Karpas-422 (cell line): ENCODE measurements around the gene JMJD8. TPM values are rescaled to one million over a fixed set of nuclear protein-coding genes. Genes with fewer than 3 reads are reported as not detected.

Experiments
- DNase-seq: peaks from one replicate; pipeline ENCODE4 v3.0.0-alpha.2; 2015
- H2AFZ ChIP-seq: fragments of 200-600 bp; sonication (generic); 2 replicates; pipeline ENCODE4 v1.6.1; 2014; ENCODE audit warnings: antibody characterized with exemption, low read length, mixed read lengths
- H3K27ac ChIP-seq: fragments of 200-600 bp; sonication (generic); 2 replicates; pipeline ENCODE4 v1.5.1; 2014; ENCODE audit warnings: mild to moderate bottlenecking, low read length, moderate library complexity
- H3K27me3 ChIP-seq: fragments of 200-600 bp; sonication (generic); 2 replicates; pipeline ENCODE4 v1.6.1; 2014; ENCODE audit warnings: low read length, mixed read lengths
- H3K36me3 ChIP-seq: fragments of 200-600 bp; sonication (generic); 2 replicates; pipeline ENCODE4 v1.6.1; 2014; ENCODE audit warnings: low read length, mixed read lengths; ENCODE audit not compliant: insufficient read depth
- H3K4me1 ChIP-seq: fragments of 200-600 bp; sonication (generic); 2 replicates; pipeline ENCODE4 v1.6.1; 2014; ENCODE audit warnings: mild to moderate bottlenecking, low read length, mixed read lengths
- H3K4me2 ChIP-seq: fragments of 200-600 bp; sonication (generic); 2 replicates; pipeline ENCODE4 v1.6.1; 2014; ENCODE audit warnings: low read length, low read depth, mild to moderate bottlenecking; ENCODE audit not compliant: poor library complexity, severe bottlenecking
- H3K4me3 ChIP-seq: fragments of 200-600 bp; sonication (generic); 2 replicates; pipeline ENCODE4 v1.5.1; 2014; ENCODE audit warnings: mild to moderate bottlenecking, antibody characterized with exemption, low read length, mixed read lengths
- H3K79me2 ChIP-seq: fragments of 200-600 bp; sonication (generic); 2 replicates; pipeline ENCODE4 v1.6.1; 2014; ENCODE audit warnings: mild to moderate bottlenecking, low read length, mixed read lengths
- H3K9ac ChIP-seq: fragments of 200-600 bp; sonication (generic); 2 replicates; pipeline ENCODE4 v1.6.0; 2014; ENCODE audit warnings: low read length
- H3K9me2 ChIP-seq: fragments of 200-600 bp; sonication (generic), shearing (Covaris generic); replicated peaks from 2 replicates; pipeline ENCODE4 v1.6.0; 2014; ENCODE audit warnings: mild to moderate bottlenecking, low read length, moderate library complexity; ENCODE audit not compliant: insufficient read depth
- H3K9me3 ChIP-seq: fragments of 300-700, 200-600 bp; sonication (generic); 2 replicates; pipeline ENCODE4 v1.6.1; 2014; ENCODE audit warnings: low read length, mixed read lengths
- H4K20me1 ChIP-seq: fragments of 200-600 bp; sonication (generic); 2 replicates; pipeline ENCODE4 v1.6.1; 2014; ENCODE audit warnings: mild to moderate bottlenecking, antibody characterized with exemption, low read length, low read depth; ENCODE audit not compliant: insufficient read depth
- total RNA-seq: library from RNA; depleted of rRNA; stranded (reverse); fragments of >200 nt; shearing (Covaris generic); gene quantifications from 2 replicates; pipeline ENCODE4 v1.2.3, GENCODE V29; 2014; ENCODE audit warnings: low replicate concordance

The JMJD8 gene
- total RNA-seq, 1 experiment from 2014 or later = 28.1 TPM

GRCh38 chr16:685967-686366, 1.8 kb upstream of the JMJD8 start:
- H3K79me2 ChIP-seq = peaks cover 30% of the 10 kb centered on the region
- H3K36me3 ChIP-seq = 0 out of 2 replicates have a peak, but pooled peaks cover 4% of the 10 kb centered on the region
- DNase-seq = no peak
- H3K9ac ChIP-seq = no peak overlapping the region
- no peaks in the 10 kb centered on the region; the same call in 1 of the 2 replicates for H3K9me2 ChIP-seq
- H3K4me3 ChIP-seq = no peak overlapping the region
- peaks cover 9% of the 10 kb centered on the region for H4K20me1 ChIP-seq
- no peak overlapping the region for H2AFZ ChIP-seq
- no peaks in the 10 kb centered on the region for H3K27me3 ChIP-seq
- H3K4me2 ChIP-seq = no peak overlapping the region
- peaks cover 36% of the 10 kb centered on the region for H3K4me1 ChIP-seq
- no peak overlapping the region for H3K27ac ChIP-seq
- H3K9me3 ChIP-seq = no peaks in the 10 kb centered on the region

- Histone ChIP-seq H3K36me3 (0 out of 2 replicates have a peak, but pooled peaks cover 4% of the 10 kb centered on the region), H3K27ac (no peak overlapping the region), H3K27me3 (no peaks in the 10 kb centered on the region), H3K4me3 (no peak overlapping the region), H3K9me2 (no peaks in the 10 kb centered on the region), H2AFZ (no peak overlapping the region), H3K4me1 (peaks cover 36% of the 10 kb centered on the region), H3K9ac (no peak overlapping the region), H3K4me2 (no peak overlapping the region), H4K20me1 (peaks cover 13% of the 10 kb centered on the region), H3K9me3 (no peaks in the 10 kb centered on the region), H3K79me2 (peaks cover 34% of the 10 kb centered on the region)
- DNase-seq = no peak
Measured at GRCh38 chr16:684961-685696, 995 bp upstream of the JMJD8 start.

DNA sequence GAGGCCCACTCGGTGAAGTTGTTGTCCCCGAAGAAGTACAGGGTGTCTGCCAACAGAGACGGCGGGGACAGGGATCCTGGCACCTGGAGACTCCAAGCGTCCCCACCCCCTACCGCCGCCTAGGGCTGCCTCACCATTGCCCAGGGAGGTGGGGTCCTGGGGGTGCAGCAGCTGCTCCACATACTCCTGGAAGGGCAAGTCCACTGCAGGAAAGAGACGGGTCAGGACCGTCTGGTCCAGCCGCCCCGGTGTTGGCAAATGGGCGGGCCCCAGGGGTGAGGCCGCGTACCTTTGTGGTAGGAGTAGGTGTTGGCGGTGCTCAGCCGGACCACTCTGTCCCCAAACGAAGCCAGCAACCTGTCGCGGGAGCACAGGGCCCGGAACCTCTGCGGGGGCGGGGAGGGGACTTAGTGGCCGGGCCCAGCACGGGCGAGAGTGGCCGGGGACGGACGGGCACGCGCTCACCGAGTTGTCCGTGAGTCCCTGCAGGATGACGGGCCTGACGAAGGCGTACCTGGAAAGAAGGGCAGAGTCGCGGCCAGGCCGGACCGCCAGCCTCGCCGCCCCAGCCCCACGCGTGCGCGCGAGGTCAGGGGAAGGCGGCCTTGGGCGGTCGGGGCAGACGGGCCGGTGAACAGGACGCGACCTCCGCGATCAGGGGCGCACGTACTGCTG, 601 bp downstream of the JMJD8 start:
- peak overlapping the region; percentile 77 for H3K9ac ChIP-seq

DNA sequence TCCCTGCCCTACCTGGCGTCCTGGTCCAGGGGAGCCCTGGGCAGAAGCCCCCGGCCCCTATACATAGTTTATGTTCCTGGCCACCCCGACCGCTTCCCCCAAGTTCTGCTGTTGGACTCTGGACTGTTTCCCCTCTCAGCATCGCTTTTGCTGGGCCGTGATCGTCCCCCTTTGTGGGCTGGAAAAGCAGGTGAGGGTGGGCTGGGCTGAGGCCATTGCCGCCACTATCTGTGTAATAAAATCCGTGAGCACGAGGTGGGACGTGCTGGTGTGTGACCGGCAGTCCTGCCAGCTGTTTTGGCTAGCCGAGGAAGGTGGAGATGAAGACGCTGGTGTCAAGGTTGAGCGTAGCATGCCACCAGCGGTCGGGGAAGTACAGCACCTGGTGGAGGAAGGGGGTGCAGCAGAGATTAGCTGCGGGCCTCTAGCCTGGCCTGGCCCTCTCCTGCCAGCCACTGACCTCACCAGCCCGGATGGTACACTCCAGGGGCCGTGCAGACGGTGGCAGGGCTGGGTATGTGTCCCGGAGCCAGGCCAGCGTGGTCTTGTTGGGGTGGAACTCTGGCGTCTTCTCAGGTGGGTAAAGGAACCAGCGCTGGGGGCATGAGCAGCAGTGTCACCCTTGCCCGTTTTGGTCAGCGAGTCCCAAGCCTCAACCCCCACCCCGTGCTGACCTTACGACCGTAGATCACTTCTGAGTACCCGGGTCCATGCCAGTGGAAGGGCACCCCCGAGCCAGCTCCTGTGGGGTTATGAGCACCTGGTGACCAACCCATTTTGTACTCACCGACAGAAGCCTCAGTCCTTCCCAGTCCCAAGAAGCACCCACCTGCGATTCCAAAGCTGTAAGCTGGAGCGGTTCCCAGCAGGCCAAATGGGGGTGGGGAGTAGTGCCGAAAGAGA, 1.4 kb downstream of the JMJD8 start:
- Histone ChIP-seq H3K9me2 (no peaks in the 10 kb centered on the region), H3K36me3 (0 out of 2 replicates have a peak, but pooled peaks cover 4% of the 10 kb centered on the region), H3K9ac (peak overlapping the region; percentile 77), H3K27me3 (no peaks in the 10 kb centered on the region), H2AFZ (no peak overlapping the region), H3K4me2 (peak overlapping the region; percentile 75), H4K20me1 (peaks cover 13% of the 10 kb centered on the region), H3K27ac (no peak overlapping the region), H3K79me2 (peaks cover 27% of the 10 kb centered on the region), H3K4me1 (peaks cover 30% of the 10 kb centered on the region), H3K4me3 (peak overlapping the region; percentile 78), H3K9me3 (no peaks in the 10 kb centered on the region)
- DNase-seq = no peak

More for the DNA sequence above, 601 bp downstream of the JMJD8 start:
- H3K4me1 ChIP-seq = peaks cover 30% of the 10 kb centered on the region
- H3K9me2 ChIP-seq = no peaks in the 10 kb centered on the region
- H4K20me1 ChIP-seq = peaks cover 13% of the 10 kb centered on the region
- H3K9me3 ChIP-seq = no peaks in the 10 kb centered on the region
- H3K27ac ChIP-seq = no peak overlapping the region
- DNase-seq = peak; percentile 63
- no peak overlapping the region for H2AFZ ChIP-seq
- peak overlapping the region; percentile 78 for H3K4me3 ChIP-seq
- 0 out of 2 replicates have a peak, but pooled peaks cover 4% of the 10 kb centered on the region for H3K36me3 ChIP-seq
- H3K79me2 ChIP-seq = peaks cover 27% of the 10 kb centered on the region
- no peaks in the 10 kb centered on the region for H3K27me3 ChIP-seq
- H3K4me2 ChIP-seq = peak overlapping the region; percentile 75

DNA sequence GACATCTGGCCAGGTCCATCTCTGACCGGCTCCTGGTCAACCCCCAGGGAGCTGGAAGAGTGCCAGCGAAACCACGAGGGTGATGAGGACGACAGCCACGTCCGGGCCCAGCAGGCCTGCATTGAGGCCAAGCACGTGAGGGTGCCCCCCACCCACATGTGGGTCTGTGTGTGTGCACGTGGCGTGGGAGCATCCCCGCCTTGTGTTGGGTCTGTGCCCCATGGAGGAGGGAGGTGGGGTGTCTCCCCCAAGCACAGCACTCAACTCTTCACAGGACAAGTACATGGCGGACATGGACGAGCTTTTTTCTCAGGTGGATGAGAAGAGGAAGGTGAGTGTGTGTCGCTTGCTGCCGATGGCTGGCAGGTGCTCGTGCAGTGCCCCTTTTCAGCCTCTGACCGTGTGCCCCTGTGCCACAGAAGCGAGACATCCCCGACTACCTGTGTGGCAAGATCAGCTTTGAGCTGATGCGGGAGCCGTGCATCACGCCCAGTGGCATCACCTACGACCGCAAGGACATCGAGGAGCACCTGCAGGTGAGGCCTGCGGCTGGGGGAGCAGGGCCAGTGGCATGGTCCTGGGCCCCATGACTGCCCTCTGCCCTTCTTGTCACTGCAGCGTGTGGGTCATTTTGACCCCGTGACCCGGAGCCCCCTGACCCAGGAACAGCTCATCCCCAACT, 2.2 kb downstream of the JMJD8 start:
- no peak for DNase-seq
- 0 out of 2 replicates have a peak, but pooled peaks cover 4% of the 10 kb centered on the region for H3K36me3 ChIP-seq
- peaks cover 13% of the 10 kb centered on the region for H4K20me1 ChIP-seq
- peak overlapping the region; percentile 89 for H3K4me3 ChIP-seq
- H3K79me2 ChIP-seq = peaks cover 27% of the 10 kb centered on the region
- H2AFZ ChIP-seq = no peak overlapping the region
- peaks cover 30% of the 10 kb centered on the region for H3K4me1 ChIP-seq
- no peaks in the 10 kb centered on the region for H3K9me3 ChIP-seq
- H3K4me2 ChIP-seq = peak overlapping the region; percentile 93
- no peaks in the 10 kb centered on the region for H3K9me2 ChIP-seq
- H3K27ac ChIP-seq = no peak overlapping the region
- H3K9ac ChIP-seq = peak overlapping the region; percentile 96
- no peaks in the 10 kb centered on the region for H3K27me3 ChIP-seq

DNA sequence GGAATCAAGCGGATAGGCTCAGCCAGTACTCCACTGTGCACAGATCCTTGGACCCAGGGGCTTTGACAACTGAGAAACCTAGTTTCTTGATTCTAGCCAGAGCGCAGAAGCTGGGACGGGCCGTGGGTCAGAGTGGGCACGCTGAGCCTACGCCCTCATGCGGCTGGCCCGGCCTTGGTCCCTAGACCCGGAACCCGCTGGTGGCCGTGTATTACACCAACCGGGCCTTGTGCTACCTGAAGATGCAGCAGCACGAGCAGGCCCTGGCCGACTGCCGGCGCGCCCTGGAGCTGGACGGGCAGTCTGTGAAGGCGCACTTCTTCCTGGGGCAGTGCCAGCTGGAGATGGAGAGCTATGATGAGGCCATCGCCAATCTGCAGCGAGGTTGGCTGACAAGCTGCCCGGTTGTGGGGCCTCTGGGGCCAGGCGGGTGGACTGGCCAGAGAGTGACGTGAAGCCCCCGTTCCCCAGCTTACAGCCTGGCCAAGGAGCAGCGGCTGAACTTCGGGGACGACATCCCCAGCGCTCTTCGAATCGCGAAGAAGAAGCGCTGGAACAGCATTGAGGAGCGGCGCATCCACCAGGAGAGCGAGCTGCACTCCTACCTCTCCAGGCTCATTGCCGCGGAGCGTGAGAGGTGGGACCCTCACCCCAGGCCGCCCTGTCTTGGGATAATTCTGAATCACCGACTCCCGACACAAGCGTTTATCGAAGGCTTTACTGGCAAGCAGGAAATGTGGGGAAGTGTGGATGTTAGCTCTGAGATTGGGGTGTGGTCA, 3.0 kb downstream of the JMJD8 start:
- Histone ChIP-seq H2AFZ (no peak overlapping the region), H3K9me2 (no peaks in the 10 kb centered on the region), H3K9ac (peak overlapping the region; percentile 96), H3K27ac (peak overlapping the region; percentile 75), H3K36me3 (0 out of 2 replicates have a peak, but pooled peaks cover 4% of the 10 kb centered on the region), H3K79me2 (peaks cover 27% of the 10 kb centered on the region), H3K4me2 (peak overlapping the region; percentile 93), H4K20me1 (peaks cover 15% of the 10 kb centered on the region), H3K4me3 (peak overlapping the region; percentile 89), H3K27me3 (no peaks in the 10 kb centered on the region), H3K4me1 (peaks cover 30% of the 10 kb centered on the region), H3K9me3 (no peaks in the 10 kb centered on the region)
- DNase-seq = peak; percentile 71

GRCh38 chr16:680625-680945, 3.5 kb downstream of the JMJD8 start:
- no peak for DNase-seq
- Histone ChIP-seq H3K27me3 (no peaks in the 10 kb centered on the region), H3K4me3 (peak overlapping the region; percentile 89), H3K4me1 (peaks cover 30% of the 10 kb centered on the region), H3K79me2 (peaks cover 27% of the 10 kb centered on the region), H3K36me3 (0 out of 2 replicates have a peak, but pooled peaks cover 4% of the 10 kb centered on the region), H3K9me2 (no peaks in the 10 kb centered on the region), H3K27ac (peak overlapping the region; percentile 75), H3K9me3 (no peaks in the 10 kb centered on the region), H4K20me1 (peaks cover 15% of the 10 kb centered on the region), H3K9ac (peak overlapping the region; percentile 96), H2AFZ (no peak overlapping the region), H3K4me2 (peak overlapping the region; percentile 93)
